GM20000 (cell line): ENCODE data around the gene POM121L12.

Experiments used
- DNase-seq: peaks from one replicate; pipeline ENCODE4 v3.0.0; 2012; ENCODE audit warnings: low spot score
- CTCF ChIP-seq: IDR thresholded peaks from 2 replicates; pipeline ENCODE4 v1.5.1; 2012; ENCODE audit warnings: mild to moderate bottlenecking, control low read depth; ENCODE audit errors: extremely low read depth, missing control alignments

POM121L12 gene

GRCh38 chr7:53035499-53036412, at the start of gene POM121L12:
Gene POM121L12 (plus strand): TSS chr7:53035633. CDS start chr7:53035672, 39 bp downstream.
- DNase-seq: no peak
- TF ChIP-seq CTCF: no peak

GRCh38 chr7:52992001-52992400, 43.4 kb upstream of the POM121L12 start:
- DNase-seq: no peak
- no peak for TF ChIP-seq CTCF

GRCh38 chr7:52992479-52993162, 42.8 kb upstream of the POM121L12 start:
- no peak for TF ChIP-seq CTCF

GRCh38 chr7:52995676-52996075, 39.8 kb upstream of the POM121L12 start:
- TF ChIP-seq CTCF: no peak
- DNase-seq: no peak

More at GRCh38 chr7:52992479-52993162, 42.8 kb upstream of the POM121L12 start:
- DNase-seq: no peak

- DNase-seq: no peak
- no peak for TF ChIP-seq CTCF
These were observed 34.2 kb upstream of the POM121L12 start for GRCh38 chr7:53001221-53001620.

- no peak for DNase-seq
- TF ChIP-seq CTCF: no peak
These were observed 33.0 kb upstream of the POM121L12 start for GRCh38 chr7:53002389-53002788.
